Breast epithelium (tissue), 4 donors: Measurements from ENCODE around the gene EVL. TPM values are rescaled to one million over a fixed set of nuclear protein-coding genes. Genes with fewer than 3 reads are reported as not detected.

Experiments used
- DNase-seq, 2 donors: peaks; one replicate each; pipeline ENCODE4 v3.0.0-alpha.2; 2019; ENCODE audit warnings: low spot score in 2 of 2
- H3K27ac ChIP-seq, 2 donors: fragments of 200-600 bp; sonication (generic) in 1 of 2; one replicate each; pipeline ENCODE4 v1.5.1; 2016 to 2019; ENCODE audit warnings: mild to moderate bottlenecking in 1 of 2
- H3K27me3 ChIP-seq, 2 donors: fragments of 200-600 bp; sonication (generic) in 1 of 2; one replicate each; pipeline versions ENCODE4 v1.5.1 to v1.6.0; 2017 to 2019; ENCODE audit warnings: control low read depth in 1 of 2, mild to moderate bottlenecking in 1 of 2
- H3K36me3 ChIP-seq: fragments of 200-600 bp; one replicate; pipeline ENCODE4 v1.5.1; 2019
- H3K4me1 ChIP-seq, 2 donors: fragments of 200-600 bp; sonication (generic); one replicate each; pipeline ENCODE4 v1.5.1; 2016 to 2019; ENCODE audit warnings: control low read depth in 1 of 2
- H3K4me3 ChIP-seq, 3 donors: fragments of 200-600 bp; sonication (generic); 1 replicate in 2 of 3; 2 replicates in 1 of 3; pipeline ENCODE4 v1.5.1; 2016 to 2019; ENCODE audit warnings: mild to moderate bottlenecking in 3 of 3, moderate library complexity in 2 of 3
- H3K9me3 ChIP-seq, 2 donors: fragments of 200-600 bp; sonication (generic) in 1 of 2; one replicate each; pipeline ENCODE4 v1.5.1; 2016 to 2019; ENCODE audit warnings: control low read depth in 1 of 2
- CTCF ChIP-seq, 3 donors: fragments of 450-650 bp; IDR thresholded peaks; one replicate each; pipeline ENCODE4 v1.5.1; 2016 to 2017; ENCODE audit warnings: antibody characterized with exemption in 3 of 3, mild to moderate bottlenecking in 3 of 3, moderate library complexity in 3 of 3
- POLR2A ChIP-seq: fragments of 450-650 bp; IDR thresholded peaks from one replicate; pipeline ENCODE4 v1.6.1; 2016; ENCODE audit warnings: antibody characterized with exemption, mild to moderate bottlenecking, moderate library complexity
- POLR2AphosphoS5 ChIP-seq, 3 donors: sonication (generic); formaldehyde crosslinking; IDR thresholded peaks; one replicate each; pipeline ENCODE4 v1.6.1; 2017; ENCODE audit warnings: antibody characterized with exemption in 3 of 3
- intact Hi-C: fragments of 100-400 bp; cut with DNase I; formaldehyde crosslinking; loops from one replicate; pipeline ENCODE4 v1.15.1; 2023; ENCODE audit warnings: low total_unique reads
- total RNA-seq, 3 donors: library from RNA; depleted of rRNA; stranded (reverse); fragments of >200 nt; gene quantifications; one replicate each; pipeline ENCODE4 v1.1.0, GENCODE V29; 2016

EVL gene
- total RNA-seq, 3 donors from 2014 or later: 50.7 to 116 (median 107) TPM

GRCh38 chr14:100137173-100137572, 72.0 kb downstream of the EVL start:
- no peak for DNase-seq
- Histone ChIP-seq H3K27ac (no peak overlapping the region), H3K4me1 (peaks cover 0 to 4% of the 10 kb centered on the region in 2 donors), H3K4me3 (no peak overlapping the region), H3K27me3 (no peaks in the 10 kb centered on the region), H3K9me3 (no peaks in the 10 kb centered on the region), H3K36me3 (no peaks in the 10 kb centered on the region)
- intact Hi-C loops: loop anchor here (1.0 kb wide), 1 partner anchor 24 kb away; no protein-coding TSS in a partner anchor
- TF ChIP-seq CTCF (IDR thresholded peaks at IDR 0.05) (no peak), POLR2AphosphoS5 (IDR thresholded peaks at IDR 0.05) (no peak), POLR2A (no peak)

- no peak for DNase-seq
- Histone ChIP-seq H3K36me3 (no peaks in the 10 kb centered on the region), H3K9me3 (no peaks in the 10 kb centered on the region), H3K4me1 (no peaks in the 10 kb centered on the region), H3K27me3 (no peaks in the 10 kb centered on the region), H3K27ac (no peak overlapping the region), H3K4me3 (no peak overlapping the region)
- TF ChIP-seq CTCF (IDR thresholded peaks at IDR 0.05) (no peak), POLR2AphosphoS5 (IDR thresholded peaks at IDR 0.05) (no peak), POLR2A (no peak)
- intact Hi-C loops: no loop called here
Observed at GRCh38 chr14:100138082-100138787, 73.0 kb downstream of the EVL start.

- Histone ChIP-seq H3K9me3 (no peaks in the 10 kb centered on the region), H3K4me1 (no peaks in the 10 kb centered on the region), H3K27ac (no peak overlapping the region), H3K36me3 (no peaks in the 10 kb centered on the region), H3K4me3 (no peak overlapping the region), H3K27me3 (no peaks in the 10 kb centered on the region)
- no peak for DNase-seq
- TF ChIP-seq POLR2AphosphoS5 (IDR thresholded peaks at IDR 0.05) (no peak), POLR2A (no peak), CTCF (IDR thresholded peaks at IDR 0.05) (no peak)
- intact Hi-C loops: loop anchor here (1.0 kb wide), 1 partner anchor 33 kb away; no protein-coding TSS in a partner anchor
Observed at GRCh38 chr14:100138955-100139354, 73.7 kb downstream of the EVL start.

GRCh38 chr14:100140452-100141078, 75.3 kb downstream of the EVL start:
- no peak for TF ChIP-seq POLR2A
- no peak for TF ChIP-seq CTCF (IDR thresholded peaks at IDR 0.05)
- Histone ChIP-seq H3K9me3 (no peaks in the 10 kb centered on the region), H3K4me3 (no peak overlapping the region), H3K27ac (no peak overlapping the region), H3K36me3 (no peaks in the 10 kb centered on the region), H3K27me3 (no peaks in the 10 kb centered on the region), H3K4me1 (peaks cover 0 to 9% of the 10 kb centered on the region in 2 donors)
- intact Hi-C loops: no loop called here
- DNase-seq: no peak

GRCh38 chr14:100141098-100141497, 75.9 kb downstream of the EVL start:
- Histone ChIP-seq H3K27ac (peak overlapping the region; percentile 23 to 26), H3K4me1 (peaks cover 0 to 9% of the 10 kb centered on the region in 2 donors)

More at GRCh38 chr14:100141098-100141497, 75.9 kb downstream of the EVL start:
- no peaks in the 10 kb centered on the region for H3K9me3 ChIP-seq
- H3K27me3 ChIP-seq: no peaks in the 10 kb centered on the region
- intact Hi-C loops: no loop called here
- H3K4me3 ChIP-seq: no peak overlapping the region
- no peaks in the 10 kb centered on the region for H3K36me3 ChIP-seq
- TF ChIP-seq POLR2AphosphoS5 (IDR thresholded peaks at IDR 0.05) (no peak), CTCF (IDR thresholded peaks at IDR 0.05) (no peak), POLR2A (no peak)
- DNase-seq: no peak
